ENCODE results near the gene ESPL1.

The ESPL1 gene

DNA sequence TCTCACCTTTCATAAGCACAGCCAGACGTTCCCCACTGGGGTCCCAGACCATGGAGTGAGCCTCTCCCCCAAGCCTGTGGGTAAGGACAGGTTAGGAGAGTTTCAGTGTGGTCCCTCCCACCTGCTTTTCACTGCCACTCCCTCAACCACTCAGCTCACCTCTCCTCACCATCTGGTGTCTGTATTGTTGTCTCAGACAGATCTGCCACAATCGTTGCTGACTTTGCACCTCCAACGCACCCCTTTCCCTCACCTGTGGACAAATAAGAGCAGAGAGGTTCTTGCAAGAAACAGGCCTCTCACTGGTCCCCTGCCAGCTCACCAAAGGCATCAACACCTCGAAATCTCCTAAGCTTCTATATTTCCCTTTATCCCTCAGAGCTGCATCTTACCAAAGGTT lies 40.2 kb downstream of the ESPL1 start:
- Histone ChIP-seq H4K20me1 (no peaks in the 10 kb centered on the region; the same call in 1 of the 2 replicates), H3K36me3 (peaks cover 87% of the 10 kb centered on the region), H3K4me3 (no peak overlapping the region), H3K9ac (0 out of 2 replicates have a peak overlapping the region, but pooled peaks have one; percentile 1), H3K27me3 (no peaks in the 10 kb centered on the region), H3K4me1 (no peaks in the 10 kb centered on the region), H3K4me2 (no peak overlapping the region), H3K27ac (no peak overlapping the region), H3K9me3 (no peaks in the 10 kb centered on the region)
- no peak for TF ChIP-seq Cebpa-rat (IDR thresholded peaks at IDR 0.05)

DNA sequence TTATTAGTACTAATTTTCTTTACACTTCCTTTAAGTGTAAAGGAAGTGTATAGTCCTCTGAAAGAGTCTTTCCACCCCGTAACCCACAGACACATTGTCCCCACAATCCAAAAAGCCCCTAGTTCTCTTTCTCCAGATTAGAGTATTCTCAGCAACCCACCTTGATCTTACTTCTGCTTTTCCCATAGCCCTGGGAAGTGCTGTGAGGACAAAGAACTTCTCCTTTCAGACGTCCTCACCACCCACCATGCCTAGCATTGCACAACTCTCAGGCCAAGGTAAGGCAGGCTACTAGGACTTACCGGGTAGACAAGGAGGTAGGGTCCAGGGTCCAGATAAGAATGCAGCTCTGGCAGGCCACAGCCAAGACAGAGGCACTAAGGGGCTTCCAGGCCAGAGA lies 45.9 kb downstream of the ESPL1 start:
- H3K36me3 ChIP-seq = peaks cover 91% of the 10 kb centered on the region
- TF ChIP-seq Cebpa-rat (IDR thresholded peaks at IDR 0.05) = no peak
- H3K4me3 ChIP-seq = no peak overlapping the region
- no peaks in the 10 kb centered on the region for H3K4me1 ChIP-seq
- no peaks in the 10 kb centered on the region for H4K20me1 ChIP-seq
- H3K4me2 ChIP-seq = no peak overlapping the region
- no peaks in the 10 kb centered on the region for H3K9me3 ChIP-seq
- H3K27ac ChIP-seq = no peak overlapping the region
- no peaks in the 10 kb centered on the region for H3K27me3 ChIP-seq
- no peak overlapping the region for H3K9ac ChIP-seq

DNA sequence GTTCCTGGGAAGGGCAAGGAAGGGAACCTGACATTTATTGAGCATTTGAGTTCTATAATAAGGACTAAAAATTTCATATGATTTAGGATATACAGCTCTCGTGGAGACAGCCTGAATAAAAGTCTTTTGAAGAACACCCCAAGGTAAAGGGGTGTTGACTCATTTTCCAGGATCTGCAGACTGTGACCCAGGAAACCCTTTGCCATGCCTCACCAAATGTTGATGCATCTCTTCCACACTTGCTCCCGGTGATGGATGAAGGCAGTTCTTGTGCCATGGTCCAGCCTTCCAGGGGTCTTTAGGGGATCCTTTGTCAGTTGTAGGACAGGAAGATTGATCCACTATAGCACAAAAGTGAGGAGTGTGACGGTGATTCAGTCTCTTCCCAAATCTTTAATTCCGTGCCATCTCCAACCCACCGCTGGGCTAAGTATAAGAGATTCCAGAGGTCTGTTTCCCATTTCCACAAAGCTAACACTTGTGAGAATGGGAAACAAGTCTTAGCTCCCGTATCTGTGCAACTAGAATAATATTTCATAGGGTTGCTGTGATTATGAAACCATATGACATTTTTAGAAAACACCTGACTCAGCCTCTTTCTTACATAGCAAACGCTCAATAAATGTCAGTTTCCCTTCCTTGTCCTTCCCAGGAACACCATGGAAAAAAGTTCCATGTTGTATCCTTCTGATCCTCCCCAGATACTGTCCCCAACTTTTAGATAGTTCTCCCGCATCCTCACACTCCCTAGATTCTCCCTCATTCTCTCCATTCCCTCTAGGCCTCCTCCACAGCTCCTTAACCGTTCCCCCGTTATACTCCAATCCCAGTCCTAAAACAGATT lies 52.5 kb downstream of the ESPL1 start:
- Histone ChIP-seq H3K4me1 (peaks cover 37% of the 10 kb centered on the region), H3K4me3 (peak overlapping the region; percentile 76), H4K20me1 (no peaks in the 10 kb centered on the region; the same call in 1 of the 2 replicates), H3K9ac (peak overlapping the region; percentile 86), H3K36me3 (peaks cover 44% of the 10 kb centered on the region), H3K27me3 (peaks cover 1% of the 10 kb centered on the region; the same call in 1 of the 2 replicates), H3K27ac (peak overlapping the region; percentile 88), H3K4me2 (peak overlapping the region; percentile 94), H3K9me3 (no peaks in the 10 kb centered on the region)
- TF ChIP-seq Cebpa-rat (IDR thresholded peaks at IDR 0.05) = no peak

DNA sequence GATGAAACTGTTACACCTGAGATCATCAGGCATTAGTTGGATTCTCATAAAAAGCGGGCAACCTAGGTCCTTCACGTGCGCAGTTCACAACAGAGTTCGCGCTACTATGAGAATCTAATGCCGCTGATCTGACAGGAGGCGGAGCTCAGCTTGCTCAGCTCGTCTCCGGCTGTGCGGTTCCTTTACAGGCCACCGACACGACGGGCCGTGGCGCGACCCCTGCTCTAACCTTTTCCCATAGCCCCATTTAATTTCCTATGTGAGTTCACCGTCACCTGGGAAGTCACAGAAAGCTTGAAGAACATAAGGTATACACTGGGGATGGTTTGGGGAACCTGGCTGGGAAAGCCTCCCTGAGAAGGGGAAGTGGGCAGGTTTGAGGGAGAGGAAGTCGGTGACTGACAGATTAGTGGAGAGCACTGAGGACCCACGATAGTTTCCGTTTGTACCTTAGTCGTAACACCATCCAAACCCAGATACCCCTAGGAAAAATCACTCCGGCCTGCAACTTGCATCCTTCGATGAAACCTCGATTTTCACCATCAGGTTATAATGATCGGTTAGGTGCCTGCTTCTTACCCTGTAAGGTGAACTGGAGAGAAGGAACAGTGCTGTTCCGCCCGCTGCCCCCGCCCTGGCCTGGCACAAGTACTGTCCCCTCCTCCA lies 56.1 kb downstream of the ESPL1 start:
- Histone ChIP-seq H3K27me3 (peaks cover 19% of the 10 kb centered on the region; the same call in 1 of the 2 replicates), H3K9ac (peak overlapping the region; percentile 85), H3K4me2 (peak overlapping the region; percentile 97), H3K4me3 (peak overlapping the region; percentile 77), H3K36me3 (peaks cover 11% of the 10 kb centered on the region), H4K20me1 (no peaks in the 10 kb centered on the region; the same call in 1 of the 2 replicates), H3K4me1 (peaks cover 45% of the 10 kb centered on the region), H3K9me3 (no peaks in the 10 kb centered on the region), H3K27ac (peak overlapping the region; percentile 82)
- TF ChIP-seq Cebpa-rat (IDR thresholded peaks at IDR 0.05) = no peak

DNA sequence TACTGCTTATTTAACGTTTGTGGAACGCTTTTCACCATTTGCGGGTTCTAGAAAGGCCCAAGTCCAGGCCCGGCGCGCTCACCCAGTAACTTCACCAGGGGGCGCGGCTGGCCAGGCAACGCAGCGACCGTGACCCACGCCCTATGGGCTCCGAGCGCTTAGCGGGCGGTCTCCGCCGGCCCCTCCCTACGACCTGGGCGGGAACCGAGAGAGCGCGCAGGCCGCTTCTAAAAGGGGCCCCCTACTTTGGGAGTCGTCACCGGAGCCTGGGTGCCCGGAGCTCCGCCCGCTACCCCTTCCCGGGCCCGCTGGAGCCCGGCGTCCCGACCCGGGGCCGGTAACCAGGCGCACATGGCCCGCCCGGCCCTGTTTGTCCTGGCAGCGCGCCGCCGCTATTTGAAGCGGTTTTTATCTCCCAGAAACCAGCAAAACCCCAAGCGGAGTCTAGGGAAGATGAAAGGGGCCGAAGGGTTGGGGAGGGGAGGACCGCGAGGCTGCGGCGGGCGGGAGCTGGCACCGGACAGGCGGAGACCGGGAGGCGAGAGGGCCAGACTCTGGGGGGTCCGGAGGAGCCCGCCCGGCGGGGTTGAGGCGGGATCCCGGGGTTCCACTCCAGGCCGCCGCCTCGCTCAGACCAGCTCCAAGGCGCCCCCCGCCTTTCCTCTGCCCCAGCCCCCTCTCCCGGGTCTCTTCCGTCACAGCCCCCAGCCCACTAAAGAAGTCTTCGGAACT lies 56.8 kb downstream of the ESPL1 start:
- peaks cover 4% of the 10 kb centered on the region for H3K36me3 ChIP-seq
- H4K20me1 ChIP-seq = no peaks in the 10 kb centered on the region; the same call in 1 of the 2 replicates
- peak overlapping the region; percentile 85 for H3K9ac ChIP-seq
- H3K27ac ChIP-seq = peak overlapping the region; percentile 82
- peak overlapping the region; percentile 97 for H3K4me2 ChIP-seq
- H3K4me1 ChIP-seq = peaks cover 44% of the 10 kb centered on the region
- peak overlapping the region; percentile 77 for H3K4me3 ChIP-seq
- H3K27me3 ChIP-seq = peaks cover 19% of the 10 kb centered on the region; the same call in 1 of the 2 replicates
- H3K9me3 ChIP-seq = no peaks in the 10 kb centered on the region
- no peak for TF ChIP-seq Cebpa-rat (IDR thresholded peaks at IDR 0.05)

DNA sequence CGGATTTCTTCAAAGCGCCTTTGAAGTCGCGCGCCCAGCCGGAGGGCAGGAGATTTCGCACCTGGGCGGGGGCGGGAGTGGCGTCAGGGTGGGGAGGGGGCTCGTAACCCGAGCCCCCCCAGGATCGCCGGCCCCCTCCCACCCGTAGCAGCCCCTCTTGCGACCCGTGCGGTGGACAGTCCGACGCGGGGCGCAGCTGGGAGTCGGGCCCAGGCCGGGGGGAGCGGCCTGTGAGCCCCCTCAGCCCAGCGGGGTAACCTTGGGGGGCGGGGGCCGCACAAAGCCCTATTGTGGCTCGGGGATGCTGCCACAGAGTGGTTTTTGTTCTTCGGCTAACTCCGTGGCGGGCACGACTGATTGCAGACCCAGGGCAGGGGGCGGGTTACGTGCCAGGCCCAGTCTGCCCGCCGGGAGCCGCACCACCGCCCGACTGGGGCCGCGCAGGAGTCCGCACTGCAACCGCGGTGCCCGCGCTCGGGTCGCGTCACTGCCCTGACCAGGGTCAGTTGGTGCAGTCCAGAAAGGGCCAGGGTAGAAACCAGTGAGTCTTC lies 57.5 kb downstream of the ESPL1 start:
- Histone ChIP-seq H3K27me3 (peaks cover 19% of the 10 kb centered on the region; the same call in 1 of the 2 replicates), H3K27ac (peak overlapping the region; percentile 82), H3K9ac (peak overlapping the region; percentile 85)

DNA sequence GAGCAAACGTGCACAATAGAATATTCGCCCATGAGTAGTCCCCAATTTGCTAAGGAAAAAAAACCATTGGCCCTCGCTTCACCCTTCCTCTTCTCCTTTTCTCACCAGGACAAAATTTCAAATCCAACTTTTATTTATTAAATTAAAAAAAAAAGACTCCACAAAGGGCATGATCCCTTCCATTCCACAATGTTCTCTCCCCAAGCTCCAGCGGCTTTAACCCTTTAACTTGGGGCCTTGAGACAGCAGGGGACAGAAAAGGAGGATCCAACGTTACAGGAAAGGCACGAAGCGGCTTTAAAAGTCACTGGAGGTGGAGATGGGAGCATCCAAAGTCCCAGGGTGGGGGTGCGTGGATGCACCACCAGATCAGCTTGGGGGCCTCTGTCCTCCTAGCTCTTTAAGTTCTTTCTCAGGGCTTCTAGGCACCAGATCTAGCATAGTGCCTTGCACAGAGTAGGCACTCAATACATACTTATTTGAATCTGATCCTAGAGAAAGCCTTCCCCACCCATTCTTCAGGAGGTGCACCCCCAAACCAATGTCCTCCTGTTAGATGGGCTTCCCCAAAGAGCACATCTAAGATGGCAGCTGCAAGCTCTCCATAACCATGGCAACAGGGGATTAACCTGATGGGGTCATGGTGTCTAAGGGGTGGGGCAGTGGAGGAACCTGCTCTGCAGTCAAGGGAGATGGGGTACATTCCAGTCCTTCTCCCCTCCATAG lies 58.5 kb downstream of the ESPL1 start:
- Histone ChIP-seq H3K9ac (no peak overlapping the region), H3K27me3 (peaks cover 19% of the 10 kb centered on the region; the same call in 1 of the 2 replicates), H3K4me1 (peaks cover 33% of the 10 kb centered on the region), H3K4me3 (peak overlapping the region; percentile 77), H4K20me1 (no peaks in the 10 kb centered on the region), H3K27ac (no peak overlapping the region), H3K36me3 (no peaks in the 10 kb centered on the region), H3K4me2 (peak overlapping the region; percentile 97), H3K9me3 (no peaks in the 10 kb centered on the region)
- TF ChIP-seq Cebpa-rat (IDR thresholded peaks at IDR 0.05) = no peak

More for the DNA sequence above, 57.5 kb downstream of the ESPL1 start:
- Histone ChIP-seq H3K4me2 (peak overlapping the region; percentile 97), H3K9me3 (no peaks in the 10 kb centered on the region), H3K36me3 (no peaks in the 10 kb centered on the region), H3K4me3 (peak overlapping the region; percentile 77), H4K20me1 (no peaks in the 10 kb centered on the region; the same call in 1 of the 2 replicates), H3K4me1 (peaks cover 38% of the 10 kb centered on the region)
- no peak for TF ChIP-seq Cebpa-rat (IDR thresholded peaks at IDR 0.05)

DNA sequence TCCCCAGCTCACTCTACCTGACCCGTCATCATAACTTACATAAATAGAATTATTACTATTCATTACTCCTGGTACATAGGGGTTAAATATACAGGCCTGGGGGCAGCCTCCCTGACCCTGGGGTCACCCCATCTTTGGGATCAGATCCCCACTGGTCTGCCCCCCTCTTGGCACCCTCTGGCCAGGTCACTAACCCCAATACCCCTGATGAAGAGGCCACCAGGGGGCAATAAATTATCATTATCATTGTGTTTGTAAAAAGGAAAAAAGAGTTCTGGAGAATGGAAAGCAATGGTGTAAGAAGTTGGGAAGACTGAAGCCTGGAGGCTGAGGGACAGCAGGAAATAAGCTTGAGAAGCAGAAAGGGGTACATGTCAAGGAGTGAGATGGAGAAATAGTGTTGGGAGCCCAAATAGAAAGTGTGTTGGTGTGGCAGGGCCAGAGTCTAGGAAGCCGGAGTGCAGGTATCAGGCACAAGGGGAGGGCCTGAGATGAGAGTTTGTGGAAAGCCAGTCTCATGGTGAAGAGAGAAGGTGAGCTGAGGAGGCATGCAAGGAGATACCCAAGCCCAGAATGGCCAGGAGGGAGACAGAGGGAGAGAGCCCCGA lies 59.4 kb downstream of the ESPL1 start:
- TF ChIP-seq Cebpa-rat (IDR thresholded peaks at IDR 0.05) = no peak
- Histone ChIP-seq H4K20me1 (no peaks in the 10 kb centered on the region), H3K9me3 (no peaks in the 10 kb centered on the region), H3K27ac (no peak overlapping the region), H3K9ac (no peak overlapping the region), H3K27me3 (peaks cover 27% of the 10 kb centered on the region; the same call in 1 of the 2 replicates), H3K4me1 (peaks cover 30% of the 10 kb centered on the region), H3K4me2 (no peak overlapping the region), H3K36me3 (no peaks in the 10 kb centered on the region), H3K4me3 (no peak overlapping the region)
